Ishikawa (cell line): ENCODE results near the gene HS6ST1.

Experiments used
- CEBPB ChIP-seq: IDR thresholded peaks from 2 replicates; pipeline ENCODE4 v1.6.1; 2012
- CREB1 ChIP-seq: IDR thresholded peaks from 2 replicates; pipeline ENCODE4 v1.6.1; 2012; ENCODE audit warnings: low read depth
- EGR1 ChIP-seq: IDR thresholded peaks from 2 replicates; pipeline ENCODE4 v1.6.1; 2012
- EP300 ChIP-seq: IDR thresholded peaks from 2 replicates; pipeline ENCODE4 v1.6.1; 2012; ENCODE audit warnings: borderline replicate concordance
- FOXM1 ChIP-seq: IDR thresholded peaks from 2 replicates; pipeline ENCODE4 v1.6.1; 2012; ENCODE audit warnings: low read depth, borderline replicate concordance
- MAX ChIP-seq: IDR thresholded peaks from 2 replicates; pipeline ENCODE4 v1.6.1; 2012
- NFIC ChIP-seq: IDR thresholded peaks from 2 replicates; pipeline ENCODE4 v1.6.1; 2012
- RAD21 ChIP-seq: IDR thresholded peaks from 2 replicates; pipeline ENCODE4 v1.6.1; 2012; ENCODE audit warnings: low read depth
- REST ChIP-seq: IDR thresholded peaks from 2 replicates; pipeline ENCODE4 v1.6.1; 2012; ENCODE audit warnings: low read depth, mild to moderate bottlenecking
- TAF1 ChIP-seq: IDR thresholded peaks from 2 replicates; pipeline ENCODE4 v1.6.1; 2012; ENCODE audit warnings: low read depth, mild to moderate bottlenecking
- TCF12 ChIP-seq: IDR thresholded peaks from 2 replicates; pipeline ENCODE4 v1.6.1; 2012; ENCODE audit warnings: low read depth
- TEAD4 ChIP-seq: IDR thresholded peaks from 2 replicates; pipeline ENCODE4 v1.6.1; 2012
- USF1 ChIP-seq: IDR thresholded peaks from 2 replicates; pipeline ENCODE4 v1.6.1; 2012
- YY1 ChIP-seq: IDR thresholded peaks from 2 replicates; pipeline ENCODE4 v1.6.1; 2012; ENCODE audit warnings: low read depth
- ZBTB7A ChIP-seq: IDR thresholded peaks from 2 replicates; pipeline ENCODE4 v1.6.1; 2012; ENCODE audit warnings: low read depth

HS6ST1 gene

GRCh38 chr2:128261245-128262128 is 57.2 kb downstream of the HS6ST1 start:
- 0 out of 2 replicates have a peak, but pooled peaks have one; percentile 35 for TF ChIP-seq EGR1
- TF ChIP-seq TEAD4: no peak; the same call in 1 of the 2 replicates
- no peak for TF ChIP-seq NFIC
- TF ChIP-seq USF1: no peak
- TF ChIP-seq TAF1: no peak
- TF ChIP-seq MAX: peak; percentile 63; the same call in 1 of the 2 replicates
- TF ChIP-seq YY1: no peak; the same call in 1 of the 2 replicates

- no peak for TF ChIP-seq CREB1
- TF ChIP-seq NFIC: no peak
- no peak for TF ChIP-seq REST
- no peak for TF ChIP-seq MAX
- TF ChIP-seq TAF1: no peak
Observed at GRCh38 chr2:128260239-128261138, 58.2 kb downstream of the HS6ST1 start.

GRCh38 chr2:128259585-128259984 is 59.1 kb downstream of the HS6ST1 start:
- no peak for TF ChIP-seq ZBTB7A
- TF ChIP-seq REST: no peak
- no peak for TF ChIP-seq CEBPB
- TF ChIP-seq EGR1: no peak
- no peak for TF ChIP-seq RAD21
- no peak for TF ChIP-seq YY1
- no peak for TF ChIP-seq NFIC
- TF ChIP-seq EP300: no peak
- no peak for TF ChIP-seq TAF1

GRCh38 chr2:128258218-128258617 is 60.5 kb downstream of the HS6ST1 start:
- TF ChIP-seq YY1 (no peak), TCF12 (no peak), EP300 (no peak), USF1 (peak; percentile 66), ZBTB7A (no peak)

GRCh38 chr2:128252501-128252900 is 66.2 kb downstream of the HS6ST1 start:
- TF ChIP-seq ZBTB7A (no peak), EGR1 (no peak), TEAD4 (no peak), CREB1 (no peak), REST (no peak), TCF12 (no peak), NFIC (no peak), EP300 (no peak), MAX (no peak), YY1 (no peak), RAD21 (no peak), TAF1 (no peak), CEBPB (no peak), FOXM1 (no peak)
